ENCODE results near the gene SMKR1. TPM values are rescaled to one million over a fixed set of nuclear protein-coding genes. Genes with fewer than 3 reads are reported as not detected.
"Not testable (repeated sequence)": the region's sequence is repeated elsewhere in the genome, so short reads cannot be mapped to it uniquely, and the experiment has no call there.

Gene SMKR1
- total and polyA plus RNA-seq, 10 donors: 0.91 to 2.2 (median 1.4) TPM; not detected in 5

DNA sequence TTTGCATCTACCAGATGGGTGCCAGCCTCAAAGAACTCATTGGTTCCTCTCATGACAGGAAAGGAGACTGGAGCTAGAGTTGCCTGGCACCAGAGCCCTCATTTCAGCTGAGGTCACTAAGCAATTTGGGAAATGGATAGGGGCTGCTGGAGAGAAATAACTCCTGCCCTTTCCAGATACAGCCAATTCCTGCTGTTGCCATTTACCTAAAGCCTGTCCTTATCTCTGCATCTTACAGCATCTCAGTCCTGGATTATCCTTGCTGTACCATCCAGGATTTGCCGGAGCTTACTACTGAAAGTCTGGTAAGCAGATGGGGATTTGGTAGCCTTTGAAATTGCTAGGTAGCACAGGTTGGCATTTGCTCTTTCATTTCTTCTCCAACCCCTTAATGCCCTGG lies 31.9 kb upstream of the SMKR1 start:
- H3K4me1 ChIP-seq: peaks cover 0 to 7% (median 1%) of the 10 kb centered on the region in 6 donors
- no peaks in the 10 kb centered on the region for H3K9me3 ChIP-seq
- no peak overlapping the region for H3K4me3 ChIP-seq
- 93 to 100% (median 95%) methylated on average over 1 of the region's 1 CpG for WGBS, 5 donors
- intact Hi-C loops (cut with DNase I; ENCODE audit: low total_unique reads): loop anchor here (5.0 to 10.0 kb wide), 2 partner anchors 103 to 246 kb away; partner anchors contain the start of gene AHCYL2
- no peak overlapping the region for H3K27ac ChIP-seq
- H3K27me3 ChIP-seq (replicated peaks in 1 of 7): no peaks in the 10 kb centered on the region
- TF ChIP-seq, protein P1, sequence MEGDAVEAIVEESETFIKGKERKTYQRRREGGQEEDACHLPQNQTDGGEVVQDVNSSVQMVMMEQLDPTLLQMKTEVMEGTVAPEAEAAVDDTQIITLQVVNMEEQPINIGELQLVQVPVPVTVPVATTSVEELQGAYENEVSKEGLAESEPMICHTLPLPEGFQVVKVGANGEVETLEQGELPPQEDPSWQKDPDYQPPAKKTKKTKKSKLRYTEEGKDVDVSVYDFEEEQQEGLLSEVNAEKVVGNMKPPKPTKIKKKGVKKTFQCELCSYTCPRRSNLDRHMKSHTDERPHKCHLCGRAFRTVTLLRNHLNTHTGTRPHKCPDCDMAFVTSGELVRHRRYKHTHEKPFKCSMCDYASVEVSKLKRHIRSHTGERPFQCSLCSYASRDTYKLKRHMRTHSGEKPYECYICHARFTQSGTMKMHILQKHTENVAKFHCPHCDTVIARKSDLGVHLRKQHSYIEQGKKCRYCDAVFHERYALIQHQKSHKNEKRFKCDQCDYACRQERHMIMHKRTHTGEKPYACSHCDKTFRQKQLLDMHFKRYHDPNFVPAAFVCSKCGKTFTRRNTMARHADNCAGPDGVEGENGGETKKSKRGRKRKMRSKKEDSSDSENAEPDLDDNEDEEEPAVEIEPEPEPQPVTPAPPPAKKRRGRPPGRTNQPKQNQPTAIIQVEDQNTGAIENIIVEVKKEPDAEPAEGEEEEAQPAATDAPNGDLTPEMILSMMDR (IDR thresholded peaks at IDR 0.05 in 8 of 11, conservative IDR thresholded peaks at IDR 0.05 in 3 of 11): no peak
- no peak for TF ChIP-seq POLR2AphosphoS5 (IDR thresholded peaks at IDR 0.05)
- no peak for TF ChIP-seq POLR2A (IDR thresholded peaks at IDR 0.05)
- DNase-seq: no peak
- H3K36me3 ChIP-seq: no peaks in the 10 kb centered on the region

DNA sequence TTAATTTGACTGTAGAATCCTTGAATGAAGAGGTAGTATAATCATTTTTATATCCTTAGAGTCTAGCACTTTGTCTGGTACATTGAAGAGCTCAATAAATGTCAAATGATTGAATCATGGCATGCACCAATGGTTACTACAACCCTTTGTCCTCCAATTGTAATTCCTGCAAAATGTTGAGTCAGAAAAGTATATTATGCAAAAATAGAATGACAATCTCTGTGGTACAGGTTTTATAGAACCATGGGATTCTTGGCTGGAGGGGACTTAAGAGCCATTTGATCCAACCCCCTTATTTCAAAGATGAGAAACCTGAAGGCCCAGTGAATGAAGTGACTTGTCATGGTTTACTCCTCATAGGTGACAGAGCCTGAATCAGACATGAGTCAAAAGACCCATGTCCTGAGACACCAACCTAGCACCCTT lies 30.9 kb upstream of the SMKR1 start:
- Histone ChIP-seq H3K9me3 (no peaks in the 10 kb centered on the region), H3K27ac (no peak overlapping the region), H3K27me3 (replicated peaks in 1 of 7) (no peaks in the 10 kb centered on the region), H3K4me3 (no peak overlapping the region), H3K4me1 (peaks cover 0 to 7% (median 1%) of the 10 kb centered on the region in 6 donors), H3K36me3 (no peaks in the 10 kb centered on the region)
- intact Hi-C loops (cut with DNase I; ENCODE audit: low total_unique reads): loop anchor here (5.0 to 10.0 kb wide), 2 partner anchors 104 to 247 kb away; partner anchors contain the start of gene AHCYL2
- no peak for TF ChIP-seq POLR2A (IDR thresholded peaks at IDR 0.05)
- TF ChIP-seq, protein P1 (IDR thresholded peaks at IDR 0.05 in 8 of 11, conservative IDR thresholded peaks at IDR 0.05 in 3 of 11): no peak
- no peak for TF ChIP-seq POLR2AphosphoS5 (IDR thresholded peaks at IDR 0.05)
- no peak for DNase-seq

DNA sequence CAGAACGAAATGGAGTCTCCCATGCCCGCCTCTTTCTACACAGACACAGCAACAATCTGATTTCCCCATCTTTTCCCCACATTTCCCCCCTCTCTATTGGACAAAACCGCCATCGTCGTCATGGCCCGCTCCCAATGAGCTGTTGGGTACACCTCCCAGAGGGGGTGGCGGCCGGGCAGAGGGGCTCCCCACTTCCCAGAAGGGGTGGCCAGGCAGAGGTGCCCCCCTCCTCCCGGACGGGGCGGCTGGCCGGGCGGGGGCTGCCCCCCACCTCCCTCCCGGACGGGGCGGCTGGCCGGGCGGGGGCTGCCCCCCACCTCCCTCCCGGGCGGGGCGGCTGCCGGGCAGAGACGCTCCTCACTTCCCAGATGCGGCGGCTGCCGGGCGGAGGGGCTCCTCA lies 26.4 kb upstream of the SMKR1 start:
- H3K27me3 ChIP-seq (replicated peaks in 1 of 7); H3K36me3 ChIP-seq; H3K9me3 ChIP-seq; H3K4me3 ChIP-seq; H3K27ac ChIP-seq; DNase-seq; H3K4me1 ChIP-seq: not testable (repeated sequence)
- 91 to 99% (median 97%) methylated on average over 12 to 27 of the region's 27 CpGs for WGBS, 5 donors
- intact Hi-C loops (cut with DNase I; ENCODE audit: low total_unique reads): loop anchor here (10.0 kb wide), 1 partner anchor 251 kb away; the partner anchor contains the start of gene AHCYL2

DNA sequence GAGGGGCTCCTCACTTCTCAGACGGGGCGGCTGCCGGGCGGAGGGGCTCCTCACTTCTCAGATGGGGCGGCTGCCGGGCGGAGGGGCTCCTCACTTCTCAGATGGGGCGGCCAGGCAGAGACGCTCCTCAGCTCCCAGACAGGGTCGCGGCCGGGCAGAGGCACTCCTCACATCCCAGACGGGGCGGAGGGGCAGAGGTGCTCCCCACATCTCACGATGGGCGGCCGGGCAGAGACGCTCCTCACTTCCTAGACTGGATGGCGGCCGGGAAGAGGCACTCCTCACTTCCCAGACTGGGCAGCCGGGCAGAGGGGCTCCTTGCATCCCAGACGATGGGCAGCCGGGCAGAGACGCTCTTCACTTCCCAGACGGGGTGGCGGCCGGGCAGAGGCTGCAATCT lies 25.9 kb upstream of the SMKR1 start:
- DNase-seq; H3K27ac ChIP-seq; H3K36me3 ChIP-seq; H3K4me3 ChIP-seq; H3K4me1 ChIP-seq; H3K9me3 ChIP-seq; H3K27me3 ChIP-seq (replicated peaks in 1 of 7): not testable (repeated sequence)
- intact Hi-C loops (cut with DNase I; ENCODE audit: low total_unique reads): loop anchor here (10.0 kb wide), 1 partner anchor 252 kb away; the partner anchor contains the start of gene AHCYL2
- WGBS, 5 donors: 96 to 99% (median 97%) methylated on average over 9 to 23 of the region's 27 CpGs

DNA sequence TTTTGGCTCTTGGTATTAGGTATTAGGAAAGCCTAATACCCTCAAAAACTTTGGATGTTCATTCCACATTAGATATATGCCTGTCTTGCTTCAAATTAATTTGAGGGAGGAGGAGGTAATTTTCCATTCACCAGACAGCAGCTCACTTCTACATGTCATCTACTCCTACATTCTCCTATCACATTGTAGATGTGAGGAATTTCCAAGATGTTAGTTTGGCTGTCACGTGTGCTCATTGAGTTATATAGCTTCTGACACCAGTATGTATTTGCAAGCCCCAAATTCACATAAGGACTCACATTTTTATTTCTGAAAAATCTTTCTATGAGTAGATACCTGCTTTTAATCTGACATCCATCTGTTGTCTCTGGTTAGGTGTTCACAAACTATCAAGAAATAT lies 22.5 kb upstream of the SMKR1 start:
- no peak for DNase-seq
- Histone ChIP-seq H3K4me1 (no peaks in the 10 kb centered on the region), H3K27ac (no peak overlapping the region), H3K36me3 (no peaks in the 10 kb centered on the region), H3K9me3 (no peaks in the 10 kb centered on the region), H3K4me3 (no peak overlapping the region), H3K27me3 (replicated peaks in 1 of 7) (no peaks in the 10 kb centered on the region)
- intact Hi-C loops (cut with DNase I; ENCODE audit: low total_unique reads): loop anchor here (10.0 kb wide), 1 partner anchor 255 kb away; the partner anchor contains the start of gene AHCYL2
- TF ChIP-seq, protein P1 (IDR thresholded peaks at IDR 0.05 in 8 of 11, conservative IDR thresholded peaks at IDR 0.05 in 3 of 11): no peak
- TF ChIP-seq POLR2A (IDR thresholded peaks at IDR 0.05) (no peak), POLR2AphosphoS5 (IDR thresholded peaks at IDR 0.05) (no peak)
- 81 to 97% (median 90%) methylated on average over 1 of the region's 1 CpG for WGBS, 5 donors

All from spleen (tissue), 11 donors.